Caco-2 (cell line): ENCODE results near the gene RBM20. TPM values are rescaled to one million over a fixed set of nuclear protein-coding genes. Genes with fewer than 3 reads are reported as not detected.

Experiments
- BruUV-seq: library from RNA; stranded (reverse); fragments of 400-500 nt; replicated peaks from 2 replicates; lab custom pipeline; 2021; lab: Mats Ljungman, UMichigan
- CTCF ChIA-PET: fragments of 300-600 bp; sonication (Branson Sonifier 250); formaldehyde crosslinking; loops from one replicate; lab custom pipeline; 2022; ENCODE audit warnings: antibody characterized with exemption; lab: Charles Lee
- POLR2A ChIA-PET: fragments of 300-600 bp; sonication (Branson Sonifier 250); formaldehyde crosslinking; loops from one replicate; lab custom pipeline; 2022; ENCODE audit warnings: antibody characterized with exemption; lab: Charles Lee
- DNase-seq, 2 experiments: peaks; one replicate each; pipeline versions ENCODE4 v3.0.0 to v3.0.0-alpha.2; 2020 to 2022
- H3K27me3 ChIP-seq: replicated peaks from 2 replicates; pipeline ENCODE4 v1.6.0; 2011; ENCODE audit warnings: low read length; ENCODE audit not compliant: control insufficient read depth, insufficient read depth
- H3K36me3 ChIP-seq: 2 replicates; pipeline ENCODE4 v1.5.1; 2011; ENCODE audit warnings: low read length; ENCODE audit not compliant: control insufficient read depth, insufficient read depth
- H3K4me1 ChIP-seq: fragments of 250-450 bp; sonication (Bioruptor Pico); 2 replicates; pipeline ENCODE4 v1.5.1; 2020; ENCODE audit warnings: mild to moderate bottlenecking
- H3K4me3 ChIP-seq: 2 replicates; pipeline ENCODE4 v1.5.1; 2011; ENCODE audit warnings: low read depth, mild to moderate bottlenecking, control low read depth, low read length
- H3K9me3 ChIP-seq: fragments of 250-450 bp; sonication (Bioruptor Pico); 2 replicates; pipeline ENCODE4 v1.5.1; 2020; ENCODE audit warnings: mild to moderate bottlenecking, moderate library complexity
- H3K27ac Mint-ChIP-seq: one replicate; pipeline ENCODE4 v1.8.0; 2022; ENCODE audit warnings: mixed read lengths; ENCODE audit not compliant: unreplicated experiment
- H3K27me3 Mint-ChIP-seq: one replicate; pipeline ENCODE4 v1.8.0; 2022; ENCODE audit warnings: mixed read lengths; ENCODE audit not compliant: insufficient read depth, unreplicated experiment
- H3K36me3 Mint-ChIP-seq: one replicate; pipeline ENCODE4 v1.8.0; 2022; ENCODE audit warnings: mild to moderate bottlenecking, mixed read lengths; ENCODE audit not compliant: insufficient read depth, unreplicated experiment
- H3K4me1 Mint-ChIP-seq: one replicate; pipeline ENCODE4 v1.8.0; 2022; ENCODE audit warnings: low read depth, mixed read lengths; ENCODE audit not compliant: unreplicated experiment
- H3K4me3 Mint-ChIP-seq: one replicate; pipeline ENCODE4 v1.8.0; 2022; ENCODE audit warnings: mild to moderate bottlenecking, moderate library complexity, mixed read lengths; ENCODE audit not compliant: unreplicated experiment
- H3K9me3 Mint-ChIP-seq: one replicate; pipeline ENCODE4 v1.8.0; 2022; ENCODE audit warnings: mixed read lengths; ENCODE audit not compliant: unreplicated experiment
- CTCF ChIP-seq, 2 experiments: fragments of 200-600 bp in 1 of 2; IDR thresholded peaks; 1 replicate in 1 of 2; 2 replicates in 1 of 2; pipeline versions ENCODE4 v1.5.1 to v1.8.0; 2011 to 2022; ENCODE audit warnings: antibody characterized with exemption in 1 of 2, control low read depth in 1 of 2, inconsistent platforms in 1 of 2, low read depth in 1 of 2, low read length in 1 of 2, mild to moderate bottlenecking in 1 of 2, moderate library complexity in 1 of 2; ENCODE audit not compliant: insufficient read depth in 1 of 2, severe bottlenecking in 1 of 2, unreplicated experiment in 1 of 2
- intact Hi-C: fragments of 100-400 bp; cut with micrococcal nuclease; formaldehyde crosslinking; loops from one replicate; pipeline ENCODE4 v1.10.0; 2022; ENCODE audit not compliant: unreplicated experiment
- total RNA-seq: library from RNA; stranded (reverse); gene quantifications from 2 replicates; pipeline ENCODE4 v1.2.3, GENCODE V29; 2022

Gene RBM20
- total RNA-seq, 1 experiment from 2014 or later = 0.36 TPM

DNA sequence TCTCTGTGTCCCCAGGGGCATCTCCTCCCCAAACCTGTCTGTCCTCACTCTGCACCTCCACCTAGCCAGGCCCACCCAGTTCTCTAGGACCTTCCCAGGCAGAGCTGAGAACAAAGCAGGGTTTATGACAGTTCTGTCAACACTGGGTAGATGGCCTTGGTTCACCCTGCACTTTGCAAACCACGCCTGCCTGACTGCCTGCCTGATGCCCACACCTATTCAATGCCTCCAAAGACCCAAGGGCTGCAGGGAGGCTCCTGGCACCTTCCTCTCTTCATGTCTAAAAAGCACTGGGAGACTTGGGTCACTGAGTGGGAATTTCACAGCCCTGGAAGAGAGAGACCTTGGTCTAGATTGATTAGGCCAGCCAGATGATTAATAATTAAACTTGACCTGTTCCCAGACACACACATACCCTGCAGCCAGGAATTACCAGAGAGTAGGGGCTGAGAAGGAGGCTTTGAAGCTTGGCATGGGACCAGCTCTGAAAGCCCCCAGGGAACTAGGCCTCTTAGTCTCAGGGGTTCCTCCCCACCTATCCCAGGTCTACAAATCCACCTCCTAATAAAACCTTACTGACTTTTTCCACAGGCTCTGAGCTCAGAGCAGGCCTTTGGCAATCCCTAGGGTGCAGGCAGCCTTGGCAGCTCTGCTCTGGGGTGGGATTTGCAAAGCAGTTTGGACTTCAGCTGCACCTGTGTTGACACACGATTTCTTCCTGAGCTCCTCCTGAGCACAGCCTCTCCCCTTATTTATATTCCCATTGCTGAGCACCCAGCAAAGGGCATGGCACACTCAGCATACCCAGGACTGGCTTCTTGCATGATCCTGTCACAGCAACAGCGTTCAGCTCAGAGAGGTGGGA, 201.9 kb downstream of the RBM20 start:
- no TSS peak for BruUV-seq
- intact Hi-C loops = no loop called here
- H3K36me3 Mint-ChIP-seq = no peaks in the 10 kb centered on the region

GRCh38 chr10:110847374-110847773, 203.2 kb downstream of the RBM20 start:
- POLR2A ChIA-PET = no interaction called here
- intact Hi-C loops = no loop called here
- DNase-seq = no peak
- Histone ChIP-seq H3K4me3 (no peak overlapping the region), H3K36me3 (no peaks in the 10 kb centered on the region), H3K9me3 (no peaks in the 10 kb centered on the region), H3K27me3 (no peaks in the 10 kb centered on the region), H3K4me1 (peaks cover 19% of the 10 kb centered on the region)
- CTCF ChIA-PET = no interaction called here
- TF ChIP-seq CTCF (IDR thresholded peaks at IDR 0.05; ENCODE audit: insufficient read depth in 1 of 2, low read depth in 1 of 2, low read length in 1 of 2, severe bottlenecking in 1 of 2, unreplicated experiment in 1 of 2) = no peak
- H3K4me3 Mint-ChIP-seq = no peak overlapping the region
- no peaks in the 10 kb centered on the region for H3K27me3 Mint-ChIP-seq
- H3K9me3 Mint-ChIP-seq = no peaks in the 10 kb centered on the region
- H3K27ac Mint-ChIP-seq = no peak overlapping the region
- H3K4me1 Mint-ChIP-seq = peaks cover 31% of the 10 kb centered on the region
- no peaks in the 10 kb centered on the region for H3K36me3 Mint-ChIP-seq
- no TSS peak for BruUV-seq

More for the DNA sequence above, 201.9 kb downstream of the RBM20 start:
- no peaks in the 10 kb centered on the region for H3K27me3 Mint-ChIP-seq
- H3K27ac Mint-ChIP-seq = peak overlapping the region; percentile 45
- CTCF ChIA-PET = interaction anchor here (0.5 to 1.8 kb wide), 4 partner anchors 12 to 479 kb away, joined by 3 to 6 read pairs (median 4); partner anchors contain the start of gene PDCD4
- H3K9me3 ChIP-seq = no peaks in the 10 kb centered on the region
- no peak for TF ChIP-seq CTCF (IDR thresholded peaks at IDR 0.05; ENCODE audit: insufficient read depth in 1 of 2, low read depth in 1 of 2, low read length in 1 of 2, severe bottlenecking in 1 of 2, unreplicated experiment in 1 of 2)
- H3K4me1 ChIP-seq = peaks cover 17% of the 10 kb centered on the region
- H3K4me1 Mint-ChIP-seq = peaks cover 27% of the 10 kb centered on the region
- H3K4me3 ChIP-seq = no peak overlapping the region
- H3K4me3 Mint-ChIP-seq = no peak overlapping the region
- H3K36me3 ChIP-seq = no peaks in the 10 kb centered on the region
- peak; percentile 66 to 67 for DNase-seq
- H3K27me3 ChIP-seq = no peaks in the 10 kb centered on the region
- POLR2A ChIA-PET = interaction anchor here (0.6 to 1.4 kb wide), 5 partner anchors 8 to 71 kb away, joined by 3 to 11 read pairs (median 3); partner anchors contain the start of gene PDCD4
- H3K9me3 Mint-ChIP-seq = no peaks in the 10 kb centered on the region

- H3K27me3 Mint-ChIP-seq = no peaks in the 10 kb centered on the region
- H3K4me3 Mint-ChIP-seq = no peak overlapping the region
- Histone ChIP-seq H3K36me3 (no peaks in the 10 kb centered on the region), H3K4me1 (peaks cover 26% of the 10 kb centered on the region), H3K9me3 (no peaks in the 10 kb centered on the region), H3K4me3 (no peak overlapping the region), H3K27me3 (no peaks in the 10 kb centered on the region)
- CTCF ChIA-PET = no interaction called here
- intact Hi-C loops = no loop called here
- POLR2A ChIA-PET = no interaction called here
- no peaks in the 10 kb centered on the region for H3K9me3 Mint-ChIP-seq
- DNase-seq = no peak
- TF ChIP-seq CTCF (IDR thresholded peaks at IDR 0.05; ENCODE audit: insufficient read depth in 1 of 2, low read depth in 1 of 2, low read length in 1 of 2, severe bottlenecking in 1 of 2, unreplicated experiment in 1 of 2) = no peak
- peaks cover 32% of the 10 kb centered on the region for H3K4me1 Mint-ChIP-seq
- H3K36me3 Mint-ChIP-seq = no peaks in the 10 kb centered on the region
- H3K27ac Mint-ChIP-seq = no peak overlapping the region
- no TSS peak for BruUV-seq
These were observed 204.0 kb downstream of the RBM20 start for GRCh38 chr10:110848106-110848505.
